ENCODE data around the gene ASAP2.

DNA sequence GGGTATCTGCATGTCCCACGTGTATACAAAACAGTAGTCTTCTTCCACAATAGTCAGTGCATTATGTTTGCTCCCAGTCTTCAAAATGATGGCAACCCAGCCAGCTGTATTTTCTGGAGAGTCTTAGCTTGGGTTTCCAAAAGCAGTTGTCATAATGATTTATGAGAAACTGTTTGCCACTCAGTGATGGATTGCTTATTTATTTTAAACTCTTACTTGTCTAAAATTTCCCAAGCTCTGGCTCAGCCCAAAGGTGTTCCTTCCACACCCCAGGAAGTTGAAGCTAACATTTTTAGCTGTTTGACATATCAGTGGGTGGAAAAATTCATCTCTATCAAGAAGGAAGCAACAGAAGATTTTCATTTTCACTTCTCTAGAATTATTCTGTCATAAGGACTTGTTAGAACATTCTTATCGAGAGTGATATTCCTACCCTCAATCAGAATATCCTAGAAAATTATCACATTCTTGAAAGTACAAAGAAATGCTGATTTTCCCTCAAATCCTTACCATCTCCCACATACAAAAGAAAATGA lies 78.8 kb downstream of the ASAP2 start:
- TF ChIP-seq CTCF (IDR thresholded peaks at IDR 0.05), result no peak
- TF ChIP-seq EP300 (IDR thresholded peaks at IDR 0.05), result no peak

All from suprapubic skin (tissue), 3 donors.